Endothelial cell of umbilical vein (primary cell): Measurements from ENCODE around the gene IFI27L2. TPM values are rescaled to one million over a fixed set of nuclear protein-coding genes. Genes with fewer than 3 reads are reported as not detected.

Experiments used
- BruUV-seq: library from RNA; stranded (reverse); fragments of 400-500 nt; replicated peaks from 2 replicates; lab custom pipeline; 2021; lab: Mats Ljungman, UMichigan
- CTCF ChIA-PET: fragments of 300-600, 350-600 bp; sonication (Branson Sonifier 250); formaldehyde crosslinking; loops from one replicate; lab custom pipeline; 2021; ENCODE audit warnings: antibody characterized with exemption, inconsistent platforms; lab: Charles Lee
- POLR2A ChIA-PET: fragments of 300-600, 350-600 bp; sonication (Branson Sonifier 250); formaldehyde crosslinking; loops from one replicate; lab custom pipeline; 2021; ENCODE audit warnings: antibody characterized with exemption, inconsistent platforms; lab: Charles Lee
- DNase-seq: peaks from one replicate; pipeline ENCODE4 v3.0.0-alpha.2; 2011; ENCODE audit warnings: low read depth, low spot score
- FAIRE-seq: peaks from 2 replicates; lab custom pipeline; 2011; peaks lifted over from hg19 to GRCh38; lab: Jason Lieb, UNC
- H2AFZ ChIP-seq: 2 replicates; pipeline ENCODE4 v1.6.0; 2012; ENCODE audit warnings: low read depth, low read length, control low read depth, inconsistent platforms
- H3K27ac ChIP-seq: 2 replicates; pipeline ENCODE4 v1.5.1; 2011; ENCODE audit warnings: low read depth, mild to moderate bottlenecking, control low read depth, low read length, moderate library complexity; ENCODE audit not compliant: insufficient read depth
- H3K27me3 ChIP-seq, 2 experiments: 2 replicates each; pipeline versions ENCODE4 v1.6.0 to v1.6.1; 2011; ENCODE audit warnings: low read length in 2 of 2, mixed read lengths in 1 of 2; ENCODE audit not compliant: control insufficient read depth in 2 of 2, insufficient read depth in 2 of 2
- H3K36me3 ChIP-seq, 2 experiments: 2 replicates in 1 of 2; 3 replicates in 1 of 2; pipeline ENCODE4 v1.5.1; 2011; ENCODE audit warnings: low read length in 2 of 2, mild to moderate bottlenecking in 1 of 2, moderate library complexity in 1 of 2; ENCODE audit not compliant: control insufficient read depth in 2 of 2, insufficient read depth in 2 of 2; ENCODE audit errors: extremely low read depth in 1 of 2
- H3K4me1 ChIP-seq: 3 replicates; pipeline ENCODE4 v1.5.1; 2011; ENCODE audit warnings: mild to moderate bottlenecking, low read length; ENCODE audit not compliant: control insufficient read depth, insufficient read depth; ENCODE audit errors: extremely low read depth
- H3K4me2 ChIP-seq: 2 replicates; pipeline ENCODE4 v1.6.1; 2011; ENCODE audit warnings: low read length, control low read depth, mixed read lengths; ENCODE audit not compliant: insufficient read depth
- H3K4me3 ChIP-seq, 3 experiments: fragments of 200-600 bp in 1 of 3; sonication (generic), shearing (Covaris generic) in 1 of 3; replicated peaks in 1 of 3; 2 replicates each; pipeline ENCODE4 v1.5.1; 2011 to 2016; ENCODE audit warnings: control low read depth in 3 of 3, low read length in 3 of 3, mild to moderate bottlenecking in 2 of 3, inconsistent platforms in 1 of 3, low read depth in 1 of 3, moderate library complexity in 1 of 3; ENCODE audit not compliant: insufficient read depth in 1 of 3
- H3K79me2 ChIP-seq: 2 replicates; pipeline ENCODE4 v1.6.0; 2012; ENCODE audit warnings: low read length, inconsistent platforms; ENCODE audit not compliant: control insufficient read depth, insufficient read depth
- H3K9ac ChIP-seq: replicated peaks from 2 replicates; pipeline ENCODE3; 2011; ENCODE audit warnings: low read length, control low read depth; ENCODE audit not compliant: insufficient read depth; ENCODE audit errors: extremely low read depth
- H3K9me1 ChIP-seq: replicated peaks from 3 replicates; pipeline ENCODE4 v1.6.0; 2011; ENCODE audit warnings: mild to moderate bottlenecking, low read length; ENCODE audit not compliant: control insufficient read depth, insufficient read depth; ENCODE audit errors: extremely low read depth
- H3K9me3 ChIP-seq: replicated peaks from 2 replicates; pipeline ENCODE4 v1.5.1; 2012; ENCODE audit warnings: low read length, inconsistent platforms; ENCODE audit not compliant: control insufficient read depth, insufficient read depth
- H4K20me1 ChIP-seq: replicated peaks from 2 replicates; pipeline ENCODE3; 2011; ENCODE audit warnings: mild to moderate bottlenecking, low read length; ENCODE audit not compliant: control insufficient read depth, insufficient read depth; ENCODE audit errors: extremely low read depth
- EZH2 ChIP-seq: IDR thresholded peaks from 2 replicates; pipeline ENCODE4 v1.6.1; 2012; ENCODE audit warnings: borderline replicate concordance, low read depth, mild to moderate bottlenecking, moderate library complexity, low read length, inconsistent platforms; ENCODE audit not compliant: severe bottlenecking
- FOS ChIP-seq: IDR thresholded peaks from 2 replicates; pipeline ENCODE4 v1.6.1; 2011; ENCODE audit warnings: mild to moderate bottlenecking, low read length, moderate library complexity, borderline replicate concordance; ENCODE audit not compliant: insufficient read depth
- GATA2 ChIP-seq: IDR thresholded peaks from 2 replicates; pipeline ENCODE4 v1.7.0; 2011; ENCODE audit warnings: low read depth, mild to moderate bottlenecking, moderate library complexity, mixed read lengths, low read length; ENCODE audit not compliant: insufficient read length, insufficient read depth
- JUN ChIP-seq: IDR thresholded peaks from 2 replicates; pipeline ENCODE4 v1.6.1; 2011; ENCODE audit warnings: borderline replicate concordance, low read depth; ENCODE audit not compliant: insufficient read length, insufficient read depth
- MYC ChIP-seq: IDR thresholded peaks from one replicate; pipeline ENCODE4 v1.6.1; 2011; ENCODE audit warnings: mild to moderate bottlenecking, low read depth, low read length
- POLR2A ChIP-seq: IDR thresholded peaks from 2 replicates; pipeline ENCODE4 v1.6.1; 2012; ENCODE audit warnings: low read depth, mild to moderate bottlenecking, control low read depth, low read length
- POLR2AphosphoS5 ChIP-seq: IDR thresholded peaks from 2 replicates; pipeline ENCODE4 v1.6.1; 2012; ENCODE audit warnings: low read depth, mild to moderate bottlenecking, control low read depth, low read length, moderate library complexity; ENCODE audit not compliant: insufficient read depth
- dilution Hi-C: fragments of 300-500 bp; cut with MboI; formaldehyde crosslinking; loops from one replicate; pipeline ENCODE4 v1.15.0; 2019; ENCODE audit warnings: low sequenced_read_pairs; ENCODE audit not compliant: extremely low pct_ligation_motif_present
- intact Hi-C: fragments of 100-400 bp; cut with micrococcal nuclease; formaldehyde crosslinking; loops from one replicate; pipeline ENCODE4 v1.10.0; 2022
- polyA plus RNA-seq, 4 experiments: library from polyadenylated mRNA; depleted of rRNA in 3 of 4; stranded (reverse) in 3 of 4; unstranded in 1 of 4; fragments of >200 nt; gene quantifications; 2 replicates each; pipeline versions ENCODE4 v1.2.1 to v1.2.3, GENCODE V29; 2011 to 2012; ENCODE audit warnings: missing spikeins in 1 of 4
- total RNA-seq: library from RNA; stranded (reverse); gene quantifications from 2 replicates; pipeline ENCODE4 v1.2.3, GENCODE V29; 2021
- TF ChIP-seq, protein P1 (sequence below), 2 donors: IDR thresholded peaks; 1 replicate in 1 of 2; 2 replicates in 1 of 2; pipeline ENCODE4 v1.5.1; 2011; ENCODE audit warnings: low read length in 2 of 2, mild to moderate bottlenecking in 2 of 2, moderate library complexity in 2 of 2, control low read depth in 1 of 2, inconsistent platforms in 1 of 2, low read depth in 1 of 2; ENCODE audit not compliant: insufficient read depth in 1 of 2; ENCODE audit errors: extremely low read depth in 1 of 2
- TF ChIP-seq, protein P2 (sequence below): IDR thresholded peaks from 2 replicates; pipeline ENCODE4 v1.6.1; 2011; ENCODE audit not compliant: insufficient read depth, insufficient read length

The IFI27L2 gene
- total and polyA plus RNA-seq, 2 donors (not counting 3 experiments of a cell fraction or from before 2014, with no cell fraction given): 28.7 to 82.9 TPM

DNA sequence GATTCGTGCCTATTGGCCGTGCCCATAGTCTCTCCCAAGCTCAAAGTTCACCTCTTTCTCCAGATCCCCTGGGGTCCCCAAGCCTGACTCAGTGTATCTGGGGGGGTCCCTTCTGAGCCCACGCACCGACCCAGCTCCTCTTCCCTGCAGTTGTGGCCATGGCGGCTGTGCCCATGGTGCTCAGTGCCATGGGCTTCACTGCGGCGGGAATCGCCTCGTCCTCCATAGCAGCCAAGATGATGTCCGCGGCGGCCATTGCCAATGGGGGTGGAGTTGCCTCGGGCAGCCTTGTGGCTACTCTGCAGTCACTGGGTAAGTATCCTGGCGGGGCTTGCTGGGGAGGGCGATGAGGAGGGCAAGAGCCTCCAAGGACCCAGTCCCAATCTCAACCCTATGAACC, 13.8 kb downstream of the IFI27L2 start:
- intact Hi-C loops (loop anchor here (10.0 kb wide), 1 partner anchor 1061 kb away; no protein-coding TSS in a partner anchor), dilution Hi-C loops (no loop called here)
- no TSS peak for BruUV-seq
- H3K4me1 ChIP-seq: peaks cover 19% of the 10 kb centered on the region
- H3K36me3 ChIP-seq: no peaks in the 10 kb centered on the region
- DNase-seq (no peak), FAIRE-seq (no peak)
- H3K27ac ChIP-seq: no peak overlapping the region
- H2AFZ ChIP-seq: no peak overlapping the region
- no peak overlapping the region for H3K9ac ChIP-seq
- no peak overlapping the region for H3K4me3 ChIP-seq
- no peaks in the 10 kb centered on the region for H3K27me3 ChIP-seq
- TF ChIP-seq POLR2AphosphoS5 (no peak), MYC (no peak), FOS (no peak), JUN (no peak), POLR2A (no peak), GATA2 (no peak), EZH2 (no peak)
- TF ChIP-seq, protein P1, sequence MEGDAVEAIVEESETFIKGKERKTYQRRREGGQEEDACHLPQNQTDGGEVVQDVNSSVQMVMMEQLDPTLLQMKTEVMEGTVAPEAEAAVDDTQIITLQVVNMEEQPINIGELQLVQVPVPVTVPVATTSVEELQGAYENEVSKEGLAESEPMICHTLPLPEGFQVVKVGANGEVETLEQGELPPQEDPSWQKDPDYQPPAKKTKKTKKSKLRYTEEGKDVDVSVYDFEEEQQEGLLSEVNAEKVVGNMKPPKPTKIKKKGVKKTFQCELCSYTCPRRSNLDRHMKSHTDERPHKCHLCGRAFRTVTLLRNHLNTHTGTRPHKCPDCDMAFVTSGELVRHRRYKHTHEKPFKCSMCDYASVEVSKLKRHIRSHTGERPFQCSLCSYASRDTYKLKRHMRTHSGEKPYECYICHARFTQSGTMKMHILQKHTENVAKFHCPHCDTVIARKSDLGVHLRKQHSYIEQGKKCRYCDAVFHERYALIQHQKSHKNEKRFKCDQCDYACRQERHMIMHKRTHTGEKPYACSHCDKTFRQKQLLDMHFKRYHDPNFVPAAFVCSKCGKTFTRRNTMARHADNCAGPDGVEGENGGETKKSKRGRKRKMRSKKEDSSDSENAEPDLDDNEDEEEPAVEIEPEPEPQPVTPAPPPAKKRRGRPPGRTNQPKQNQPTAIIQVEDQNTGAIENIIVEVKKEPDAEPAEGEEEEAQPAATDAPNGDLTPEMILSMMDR (IDR thresholded peaks at IDR 0.05; ENCODE audit: extremely low read depth in 1 of 2, insufficient read depth in 1 of 2, low read depth in 1 of 2, low read length in 2 of 2): no peak
- TF ChIP-seq, protein P2, sequence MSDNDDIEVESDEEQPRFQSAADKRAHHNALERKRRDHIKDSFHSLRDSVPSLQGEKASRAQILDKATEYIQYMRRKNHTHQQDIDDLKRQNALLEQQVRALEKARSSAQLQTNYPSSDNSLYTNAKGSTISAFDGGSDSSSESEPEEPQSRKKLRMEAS: no peak
- H3K9me1 ChIP-seq: no peaks in the 10 kb centered on the region
- POLR2A ChIA-PET: interaction anchor here (1.4 kb wide), 1 partner anchor 34 kb away, joined by 5 read pairs; the partner anchor contains the start of genes DDX24 and IFI27L1
- CTCF ChIA-PET: interaction anchor here (0.8 to 6.1 kb wide), 7 partner anchors 15 to 176 kb away, joined by 3 to 67 read pairs (median 3); partner anchors contain the start of genes IFI27L2 and PPP4R4
- H3K9me3 ChIP-seq: no peaks in the 10 kb centered on the region
- no peaks in the 10 kb centered on the region for H3K79me2 ChIP-seq
- H4K20me1 ChIP-seq: no peaks in the 10 kb centered on the region
- no peak overlapping the region for H3K4me2 ChIP-seq
